Tibial artery (tissue), 4 donors: Measurements from ENCODE around the gene EVI5L.

ENCODE experiments used
- DNase-seq, 2 donors: peaks; one replicate each; pipeline ENCODE4 v3.0.0-alpha.2; 2019
- H3K27ac ChIP-seq, 2 donors: fragments of 200-600 bp; sonication (generic) in 1 of 2; 1 replicate in 1 of 2; 2 replicates in 1 of 2; pipeline ENCODE4 v1.5.1; 2018 to 2019; ENCODE audit warnings: mild to moderate bottlenecking in 1 of 2
- H3K27me3 ChIP-seq, 2 donors: fragments of 200-600 bp; sonication (generic) in 1 of 2; one replicate each; pipeline versions ENCODE4 v1.5.1 to v1.6.0; 2016 to 2019
- H3K36me3 ChIP-seq, 3 donors: fragments of 200-600 bp; sonication (generic) in 2 of 3; one replicate each; pipeline ENCODE4 v1.5.1; 2016 to 2019; ENCODE audit warnings: mild to moderate bottlenecking in 2 of 3
- H3K4me1 ChIP-seq, 4 donors: fragments of 200-600 bp; sonication (generic) in 2 of 4; 1 replicate in 3 of 4; 2 replicates in 1 of 4; pipeline ENCODE4 v1.5.1; 2016 to 2019
- H3K4me3 ChIP-seq, 2 donors: fragments of 200-600 bp; sonication (generic) in 1 of 2; 1 replicate in 1 of 2; 2 replicates in 1 of 2; pipeline ENCODE4 v1.5.1; 2018 to 2019; ENCODE audit warnings: mild to moderate bottlenecking in 2 of 2
- H3K9me3 ChIP-seq, 3 donors: fragments of 200-600 bp; sonication (generic) in 1 of 3; one replicate each; pipeline ENCODE4 v1.5.1; 2016 to 2019
- intact Hi-C: fragments of 100-400 bp; cut with DNase I; formaldehyde crosslinking; loops from one replicate; pipeline ENCODE4 v1.15.0; 2023; ENCODE audit warnings: low total_unique reads
- TF ChIP-seq, protein P1 (sequence below), 2 experiments: fragments of 200-600 bp in 1 of 2; fragments of 450-650 bp in 1 of 2; IDR thresholded peaks; one replicate each; pipeline ENCODE4 v1.5.1; 2017 to 2019; ENCODE audit warnings: antibody characterized with exemption in 2 of 2, mild to moderate bottlenecking in 1 of 2, moderate library complexity in 1 of 2

EVI5L gene

DNA sequence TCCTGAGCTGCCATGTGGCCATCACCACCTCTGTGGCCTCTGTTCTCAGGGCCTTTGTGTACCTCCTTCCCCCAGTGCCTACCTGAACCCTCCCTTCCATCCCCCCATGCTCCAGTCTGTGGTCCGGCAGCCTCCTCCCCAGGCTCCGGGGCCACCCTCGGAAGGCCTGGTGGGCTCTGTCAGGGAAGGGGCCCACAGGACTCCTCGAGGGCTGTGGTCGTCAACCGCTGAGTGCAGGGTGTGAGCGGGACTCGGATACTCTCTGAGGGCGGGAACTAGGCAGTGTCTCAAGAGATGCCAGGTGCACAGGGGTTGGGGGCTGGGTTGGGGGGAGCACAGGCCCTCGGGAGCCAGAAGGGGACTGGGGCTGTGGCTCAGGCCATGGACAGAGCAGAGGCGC is 77.5 kb downstream of the EVI5L start:
- intact Hi-C loops: no loop called here
- Histone ChIP-seq H3K36me3 (peaks cover 37 to 57% (median 55%) of the 10 kb centered on the region in 3 donors), H3K27me3 (peaks cover 0 to 12% of the 10 kb centered on the region in 2 donors), H3K9me3 (no peaks in the 10 kb centered on the region), H3K27ac (no peak overlapping the region), H3K4me1 (peaks cover 0 to 43% (median 33%) of the 10 kb centered on the region in 4 donors), H3K4me3 (no peak overlapping the region)
- DNase-seq: no peak
- TF ChIP-seq, protein P1, sequence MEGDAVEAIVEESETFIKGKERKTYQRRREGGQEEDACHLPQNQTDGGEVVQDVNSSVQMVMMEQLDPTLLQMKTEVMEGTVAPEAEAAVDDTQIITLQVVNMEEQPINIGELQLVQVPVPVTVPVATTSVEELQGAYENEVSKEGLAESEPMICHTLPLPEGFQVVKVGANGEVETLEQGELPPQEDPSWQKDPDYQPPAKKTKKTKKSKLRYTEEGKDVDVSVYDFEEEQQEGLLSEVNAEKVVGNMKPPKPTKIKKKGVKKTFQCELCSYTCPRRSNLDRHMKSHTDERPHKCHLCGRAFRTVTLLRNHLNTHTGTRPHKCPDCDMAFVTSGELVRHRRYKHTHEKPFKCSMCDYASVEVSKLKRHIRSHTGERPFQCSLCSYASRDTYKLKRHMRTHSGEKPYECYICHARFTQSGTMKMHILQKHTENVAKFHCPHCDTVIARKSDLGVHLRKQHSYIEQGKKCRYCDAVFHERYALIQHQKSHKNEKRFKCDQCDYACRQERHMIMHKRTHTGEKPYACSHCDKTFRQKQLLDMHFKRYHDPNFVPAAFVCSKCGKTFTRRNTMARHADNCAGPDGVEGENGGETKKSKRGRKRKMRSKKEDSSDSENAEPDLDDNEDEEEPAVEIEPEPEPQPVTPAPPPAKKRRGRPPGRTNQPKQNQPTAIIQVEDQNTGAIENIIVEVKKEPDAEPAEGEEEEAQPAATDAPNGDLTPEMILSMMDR (IDR thresholded peaks at IDR 0.05): no peak

DNA sequence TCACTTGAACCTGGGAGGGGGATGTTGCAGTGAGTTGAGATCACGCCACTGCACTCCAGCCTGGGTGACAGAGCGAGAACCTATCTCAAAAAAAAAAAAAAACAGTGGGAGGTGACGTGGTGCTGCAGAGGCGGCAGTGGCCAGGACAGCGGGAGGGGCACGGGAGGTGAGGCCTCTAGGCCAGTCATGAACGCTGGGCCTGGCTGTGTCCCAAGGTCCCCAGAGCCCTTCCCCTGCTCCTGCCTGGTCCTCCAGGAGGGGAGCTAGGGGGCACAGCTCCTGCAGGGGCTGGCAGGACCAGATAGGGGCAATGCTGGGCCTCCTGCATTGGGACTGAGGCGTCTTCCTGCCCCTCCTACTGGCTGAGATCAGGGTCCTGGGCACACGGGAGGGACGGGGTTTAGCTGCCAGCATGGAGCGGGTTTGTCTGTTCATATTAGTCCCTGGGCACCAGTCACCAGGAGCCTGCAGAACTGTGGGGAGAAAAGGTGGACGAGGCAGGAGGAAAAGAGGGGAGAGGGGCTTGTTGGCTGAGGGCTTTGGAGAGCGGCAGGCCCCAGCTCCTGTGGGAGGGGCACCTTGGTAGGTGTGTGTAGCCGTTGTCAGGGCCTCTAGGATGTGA is 78.2 kb downstream of the EVI5L start:
- Histone ChIP-seq H3K4me3 (no peak overlapping the region), H3K27ac (no peak overlapping the region), H3K4me1 (peaks cover 0 to 36% (median 27%) of the 10 kb centered on the region in 4 donors), H3K9me3 (no peaks in the 10 kb centered on the region), H3K27me3 (peaks cover 0 to 18% of the 10 kb centered on the region in 2 donors), H3K36me3 (peaks cover 41 to 63% (median 61%) of the 10 kb centered on the region in 3 donors)
- no peak for DNase-seq
- intact Hi-C loops: no loop called here
- TF ChIP-seq, protein P1 (IDR thresholded peaks at IDR 0.05): no peak

DNA sequence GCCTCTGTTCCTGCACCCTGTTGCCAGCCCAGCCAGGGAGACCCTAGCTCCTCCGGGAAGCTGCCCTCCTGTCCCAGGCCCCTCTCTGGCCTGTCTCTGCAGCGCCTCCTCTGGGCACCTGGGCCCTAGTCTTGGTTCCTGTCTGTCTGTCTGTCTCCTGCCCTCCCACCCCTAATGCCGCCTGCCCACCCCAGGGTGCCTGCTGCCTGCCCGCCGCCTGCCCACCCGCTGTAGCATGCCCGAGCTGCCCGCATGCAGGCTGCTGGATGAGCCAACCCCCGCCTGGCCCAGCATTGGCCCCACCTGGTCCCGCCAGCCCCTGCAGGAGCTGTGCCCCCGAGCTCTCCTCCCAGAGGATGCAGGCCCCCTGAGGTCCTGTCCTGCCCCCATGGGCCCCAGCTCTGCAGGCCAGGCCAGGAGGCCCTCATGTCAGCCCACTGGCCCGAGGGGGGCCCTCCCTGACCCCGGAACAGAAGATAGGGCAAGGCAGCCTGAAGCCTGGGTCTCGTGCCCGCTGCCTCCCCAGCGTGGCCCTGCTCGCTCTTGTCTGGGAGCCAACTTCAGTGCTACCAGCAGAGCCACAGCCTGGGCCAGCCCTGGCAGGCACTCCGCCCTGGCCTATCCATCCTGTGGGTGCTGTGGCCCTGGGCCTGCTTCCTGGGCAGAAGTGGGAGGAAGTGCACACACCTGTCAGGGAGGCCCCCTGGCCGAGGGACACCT is 78.9 kb downstream of the EVI5L start:
- no peak overlapping the region for H3K27ac ChIP-seq
- no peak overlapping the region for H3K4me3 ChIP-seq
- peak in 1 of 2 donors; percentile 61 for DNase-seq
- H3K4me1 ChIP-seq: peaks cover 0 to 36% (median 27%) of the 10 kb centered on the region in 4 donors
- peaks cover 41 to 68% (median 62%) of the 10 kb centered on the region in 3 donors for H3K36me3 ChIP-seq
- intact Hi-C loops: no loop called here
- H3K9me3 ChIP-seq: no peaks in the 10 kb centered on the region
- peaks cover 0 to 18% of the 10 kb centered on the region in 2 donors for H3K27me3 ChIP-seq
- TF ChIP-seq, protein P1 (IDR thresholded peaks at IDR 0.05): no peak

DNA sequence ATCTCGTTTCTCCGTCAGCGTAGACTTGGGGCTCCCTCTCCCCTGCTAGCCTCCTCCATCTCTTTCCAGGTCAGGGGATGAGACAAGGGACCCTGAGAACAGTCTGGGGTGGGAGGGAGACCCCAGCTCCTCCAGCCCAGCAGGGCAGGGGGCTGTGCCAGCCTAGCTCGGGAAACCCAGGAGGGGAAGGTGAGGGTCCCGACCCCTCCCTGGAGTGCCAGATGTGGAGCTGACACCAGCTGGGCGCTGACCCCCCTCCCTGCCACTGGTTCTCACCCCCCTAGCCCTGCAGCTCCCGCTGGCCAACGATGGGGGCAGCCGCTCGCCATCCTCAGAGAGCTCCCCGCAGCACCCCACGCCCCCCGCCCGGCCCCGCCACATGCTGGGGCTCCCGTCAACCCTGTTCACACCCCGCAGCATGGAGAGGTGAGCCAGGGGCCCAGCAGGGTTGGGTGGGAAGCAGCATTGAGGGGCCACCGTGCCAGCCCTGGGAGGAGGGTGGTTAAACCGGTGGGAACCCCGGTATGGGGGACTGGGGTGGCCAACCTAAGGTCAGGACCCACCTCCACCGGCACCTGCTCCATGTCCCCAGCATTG is 79.6 kb downstream of the EVI5L start:
- H3K4me1 ChIP-seq: peaks cover 0 to 32% (median 23%) of the 10 kb centered on the region in 4 donors
- no peaks in the 10 kb centered on the region for H3K9me3 ChIP-seq
- TF ChIP-seq, protein P1 (IDR thresholded peaks at IDR 0.05): no peak
- peaks cover 0 to 22% of the 10 kb centered on the region in 2 donors for H3K27me3 ChIP-seq
- intact Hi-C loops: no loop called here
- no peak overlapping the region for H3K4me3 ChIP-seq
- H3K36me3 ChIP-seq: peaks cover 41 to 68% (median 62%) of the 10 kb centered on the region in 3 donors
- no peak overlapping the region for H3K27ac ChIP-seq
- peak in 1 of 2 donors; percentile 61 for DNase-seq

DNA sequence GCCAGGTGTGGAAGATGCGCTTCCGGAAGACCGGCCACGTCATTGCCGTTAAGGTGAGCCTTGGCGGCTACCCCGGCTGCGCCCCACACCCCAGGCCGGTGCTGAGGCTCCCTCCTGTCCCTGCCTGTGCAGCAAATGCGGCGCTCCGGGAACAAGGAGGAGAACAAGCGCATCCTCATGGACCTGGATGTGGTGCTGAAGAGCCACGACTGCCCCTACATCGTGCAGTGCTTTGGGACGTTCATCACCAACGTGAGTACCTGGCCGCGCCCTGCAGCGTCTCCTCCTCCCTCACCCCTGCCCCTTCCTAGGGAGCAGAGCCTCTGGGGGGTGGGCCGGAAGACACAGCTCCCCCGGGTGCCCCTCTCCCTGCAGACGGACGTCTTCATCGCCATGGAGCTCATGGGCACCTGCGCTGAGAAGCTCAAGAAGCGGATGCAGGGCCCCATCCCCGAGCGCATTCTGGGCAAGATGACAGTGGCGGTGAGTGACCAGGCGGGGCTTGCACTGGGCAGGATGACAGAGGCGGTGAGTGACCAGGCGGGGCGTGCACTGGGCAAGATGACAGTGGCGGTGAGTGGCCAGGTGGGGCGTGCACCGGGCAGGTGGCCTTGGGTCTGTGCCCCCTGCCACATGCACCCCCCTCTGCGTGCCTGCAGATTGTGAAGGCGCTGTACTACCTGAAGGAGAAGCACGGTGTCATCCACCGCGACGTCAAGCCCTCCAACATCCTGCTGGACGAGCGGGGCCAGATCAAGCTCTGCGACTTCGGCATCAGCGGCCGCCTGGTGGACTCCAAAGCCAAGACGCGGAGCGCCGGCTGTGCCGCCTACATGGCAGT is 80.5 kb downstream of the EVI5L start:
- H3K9me3 ChIP-seq: no peaks in the 10 kb centered on the region
- peaks cover 0 to 32% of the 10 kb centered on the region in 2 donors for H3K27me3 ChIP-seq
- TF ChIP-seq, protein P1 (IDR thresholded peaks at IDR 0.05): no peak
- intact Hi-C loops: no loop called here
- H3K4me1 ChIP-seq: peaks cover 0 to 23% (median 15%) of the 10 kb centered on the region in 4 donors
- H3K36me3 ChIP-seq: peaks cover 41 to 68% (median 62%) of the 10 kb centered on the region in 3 donors
- DNase-seq: peak in 1 of 2 donors; percentile 57
- no peak overlapping the region for H3K27ac ChIP-seq
- no peak overlapping the region for H3K4me3 ChIP-seq
